ENCODE data around the gene ARL5C. TPM values are rescaled to one million over a fixed set of nuclear protein-coding genes. Genes with fewer than 3 reads are reported as not detected.

Gene ARL5C
- total RNA-seq, 1 experiment from 2014 or later = not detected

GRCh38 chr17:39134878-39135277 lies 31.1 kb downstream of the ARL5C start:
- Histone ChIP-seq H3K4me2 (no peak overlapping the region), H3F3A (ENCODE audit: insufficient read depth, low read depth) (peaks cover 17% of the 10 kb centered on the region; the same call in 1 of the 2 replicates), H3K9me2 (ENCODE audit: insufficient read depth) (no peaks in the 10 kb centered on the region), H3K4me1 (replicated peaks; ENCODE audit: insufficient read depth) (peaks cover 17% of the 10 kb centered on the region), H3K79me2 (ENCODE audit: low read depth) (no peaks in the 10 kb centered on the region), H4K20me1 (ENCODE audit: insufficient read depth) (no peaks in the 10 kb centered on the region), H3K4me3 (no peak overlapping the region), H2AFZ (no peak overlapping the region), H3K27ac (no peak overlapping the region), H3K9me3 (ENCODE audit: insufficient read depth, low read depth) (no peaks in the 10 kb centered on the region), H3K36me3 (ENCODE audit: low read depth) (no peaks in the 10 kb centered on the region), H3K27me3 (ENCODE audit: insufficient read depth, low read depth) (no peaks in the 10 kb centered on the region)
- CTCF ChIA-PET = no interaction called here
- BruUV-seq (replicated peaks) = no TSS peak
- POLR2A ChIA-PET (ENCODE audit: unreplicated experiment) = no interaction called here
- no peak for DNase-seq
- TF ChIP-seq EZH2 (IDR thresholded peaks at IDR 0.05; ENCODE audit: low read depth) = no peak
- TF ChIP-seq CTCF (conservative IDR thresholded peaks at IDR 0.05) = no peak
- intact Hi-C loops (cut with micrococcal nuclease; ENCODE audit: unreplicated experiment) = no loop called here

- H3K9me2 ChIP-seq (ENCODE audit: insufficient read depth) = no peaks in the 10 kb centered on the region
- H3K27me3 ChIP-seq (ENCODE audit: insufficient read depth, low read depth) = no peaks in the 10 kb centered on the region
- ChIA-PET POLR2A (ENCODE audit: unreplicated experiment) (no interaction called here), CTCF (interaction anchor here (0.6 kb wide), 1 partner anchor 681 kb away, joined by 5 read pairs; no protein-coding TSS in a partner anchor)
- no peaks in the 10 kb centered on the region for H3K36me3 ChIP-seq (ENCODE audit: low read depth)
- H3K4me1 ChIP-seq (replicated peaks; ENCODE audit: insufficient read depth) = no peaks in the 10 kb centered on the region
- no peak overlapping the region for H3K4me3 ChIP-seq
- H3K27ac ChIP-seq = no peak overlapping the region
- BruUV-seq (replicated peaks) = no TSS peak
- no peaks in the 10 kb centered on the region for H3F3A ChIP-seq (ENCODE audit: insufficient read depth, low read depth)
- no peak for DNase-seq
- TF ChIP-seq EZH2 (IDR thresholded peaks at IDR 0.05; ENCODE audit: low read depth) (no peak), CTCF (conservative IDR thresholded peaks at IDR 0.05) (no peak)
- H3K4me2 ChIP-seq = no peak overlapping the region
- no peak overlapping the region for H2AFZ ChIP-seq
- no peaks in the 10 kb centered on the region for H3K9me3 ChIP-seq (ENCODE audit: insufficient read depth, low read depth)
- intact Hi-C loops (cut with micrococcal nuclease; ENCODE audit: unreplicated experiment) = no loop called here
- no peaks in the 10 kb centered on the region for H4K20me1 ChIP-seq (ENCODE audit: insufficient read depth)
- no peaks in the 10 kb centered on the region for H3K79me2 ChIP-seq (ENCODE audit: low read depth)
These were observed 33.8 kb downstream of the ARL5C start for GRCh38 chr17:39132192-39132610.

DNA sequence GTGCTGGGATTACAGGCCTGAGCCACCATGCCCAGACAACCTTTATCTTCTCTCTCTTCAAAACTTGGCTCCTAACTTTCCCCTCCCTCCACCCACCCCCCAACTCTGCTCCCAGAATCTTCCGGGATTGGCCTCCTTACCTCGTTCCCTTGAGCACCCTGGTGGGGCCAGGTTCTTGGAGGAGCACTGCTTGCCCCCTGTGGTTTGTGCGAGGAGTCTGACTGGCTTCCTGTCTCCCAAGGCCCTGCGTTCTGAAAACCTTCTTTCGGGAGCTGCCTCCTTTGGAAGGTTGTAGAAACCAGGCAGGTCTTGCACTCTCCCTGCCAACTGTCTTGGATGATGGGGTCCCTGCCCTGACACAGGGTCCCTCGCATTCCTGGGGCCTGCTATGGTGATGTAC lies 34.3 kb downstream of the ARL5C start:
- TF ChIP-seq CTCF (conservative IDR thresholded peaks at IDR 0.05) = no peak
- H3K27me3 ChIP-seq (ENCODE audit: insufficient read depth, low read depth) = no peaks in the 10 kb centered on the region
- H3K4me2 ChIP-seq = no peak overlapping the region
- intact Hi-C loops (cut with micrococcal nuclease; ENCODE audit: unreplicated experiment) = loop anchor here (2.0 kb wide), 1 partner anchor 31 kb away; no protein-coding TSS in a partner anchor
- H3K27ac ChIP-seq = no peak overlapping the region
- no peak overlapping the region for H3K4me3 ChIP-seq
- no peak for DNase-seq
- H3K9me3 ChIP-seq (ENCODE audit: insufficient read depth, low read depth) = no peaks in the 10 kb centered on the region
- ChIA-PET POLR2A (ENCODE audit: unreplicated experiment) (interaction anchor here (0.6 kb wide), 1 partner anchor 68 kb away, joined by 5 read pairs; the partner anchor contains the start of gene RPL19), CTCF (interaction anchor here (0.6 kb wide), 1 partner anchor 681 kb away, joined by 5 read pairs; no protein-coding TSS in a partner anchor)
- no peaks in the 10 kb centered on the region for H4K20me1 ChIP-seq (ENCODE audit: insufficient read depth)
- H3K9me2 ChIP-seq (ENCODE audit: insufficient read depth) = no peaks in the 10 kb centered on the region
- H3K79me2 ChIP-seq (ENCODE audit: low read depth) = no peaks in the 10 kb centered on the region
- H3K4me1 ChIP-seq (replicated peaks; ENCODE audit: insufficient read depth) = no peaks in the 10 kb centered on the region
- no TSS peak for BruUV-seq (replicated peaks)
- H3K36me3 ChIP-seq (ENCODE audit: low read depth) = no peaks in the 10 kb centered on the region
- no peak overlapping the region for H2AFZ ChIP-seq
- H3F3A ChIP-seq (ENCODE audit: insufficient read depth, low read depth) = no peaks in the 10 kb centered on the region

All from PC-9 (cell line).